ENCODE results near the gene CACNA1D. TPM values are rescaled to one million over a fixed set of nuclear protein-coding genes. Genes with fewer than 3 reads are reported as not detected.

The CACNA1D gene
- total and polyA plus RNA-seq, 2 donors from 2014 or later: 3.7 to 35.7 TPM

GRCh38 chr3:53531749-53532148 is 37.3 kb downstream of the CACNA1D start:
- FAIRE-seq (no peak), DNase-seq (no peak)
- Histone ChIP-seq H3K9me3 (ENCODE audit: control insufficient read depth in 2 of 3, insufficient read depth in 1 of 3, low read length in 3 of 3) (no peaks in the 10 kb centered on the region), H3K27ac (ENCODE audit: low read depth in 2 of 2, low read length in 2 of 2) (no peak overlapping the region), H3K4me1 (ENCODE audit: control insufficient read depth in 2 of 3, insufficient read depth in 2 of 3, low read depth in 1 of 3, low read length in 3 of 3) (peaks cover 0 to 5% (median 0%) of the 10 kb centered on the region in 3 donors), H3K27me3 (ENCODE audit: control insufficient read depth, insufficient read depth, low read length) (no peaks in the 10 kb centered on the region), H3K4me3 (ENCODE audit: low read length in 3 of 3) (no peak overlapping the region), H3K9ac (ENCODE audit: low read length in 3 of 3) (no peak overlapping the region), H3K36me3 (ENCODE audit: control insufficient read depth in 2 of 3, insufficient read depth in 3 of 3, low read length in 3 of 3) (no peaks in the 10 kb centered on the region)
- intact Hi-C loops (cut with DNase I): no loop called here
- TF ChIP-seq CTCF (IDR thresholded peaks at IDR 0.05; ENCODE audit: borderline replicate concordance, extremely low read depth, insufficient read depth): peak; percentile 23

GRCh38 chr3:53533472-53533871 is 39.1 kb downstream of the CACNA1D start:
- H3K27me3 ChIP-seq (ENCODE audit: control insufficient read depth, insufficient read depth, low read length): no peaks in the 10 kb centered on the region
- H3K4me1 ChIP-seq (ENCODE audit: control insufficient read depth in 2 of 3, insufficient read depth in 2 of 3, low read depth in 1 of 3, low read length in 3 of 3): peaks cover 0 to 5% (median 0%) of the 10 kb centered on the region in 3 donors
- FAIRE-seq (no peak), DNase-seq (no peak)
- no peak overlapping the region for H3K4me3 ChIP-seq (ENCODE audit: low read length in 3 of 3)
- no peaks in the 10 kb centered on the region for H3K36me3 ChIP-seq (ENCODE audit: control insufficient read depth in 2 of 3, insufficient read depth in 3 of 3, low read length in 3 of 3)
- H3K9ac ChIP-seq (ENCODE audit: low read length in 3 of 3): no peak overlapping the region
- intact Hi-C loops (cut with DNase I): no loop called here
- no peaks in the 10 kb centered on the region for H3K9me3 ChIP-seq (ENCODE audit: control insufficient read depth in 2 of 3, insufficient read depth in 1 of 3, low read length in 3 of 3)
- no peak overlapping the region for H3K27ac ChIP-seq (ENCODE audit: low read depth in 2 of 2, low read length in 2 of 2)
- TF ChIP-seq CTCF (IDR thresholded peaks at IDR 0.05; ENCODE audit: borderline replicate concordance, extremely low read depth, insufficient read depth): no peak

- DNase-seq: no peak
- no peak overlapping the region for H3K27ac ChIP-seq (ENCODE audit: low read depth in 2 of 2, low read length in 2 of 2)
- H3K9me3 ChIP-seq (ENCODE audit: control insufficient read depth in 2 of 3, insufficient read depth in 1 of 3, low read length in 3 of 3): no peaks in the 10 kb centered on the region
- H3K27me3 ChIP-seq (ENCODE audit: control insufficient read depth, insufficient read depth, low read length): no peaks in the 10 kb centered on the region
- H3K4me1 ChIP-seq (ENCODE audit: control insufficient read depth in 2 of 3, insufficient read depth in 2 of 3, low read depth in 1 of 3, low read length in 3 of 3): peaks cover 0 to 5% (median 0%) of the 10 kb centered on the region in 3 donors
- H3K4me3 ChIP-seq (ENCODE audit: low read length in 3 of 3): no peak overlapping the region
- no peak for FAIRE-seq
- no peak for TF ChIP-seq CTCF (IDR thresholded peaks at IDR 0.05; ENCODE audit: borderline replicate concordance, extremely low read depth, insufficient read depth)
- no peaks in the 10 kb centered on the region for H3K36me3 ChIP-seq (ENCODE audit: control insufficient read depth in 2 of 3, insufficient read depth in 3 of 3, low read length in 3 of 3)
- H3K9ac ChIP-seq (ENCODE audit: low read length in 3 of 3): no peak overlapping the region
- intact Hi-C loops (cut with DNase I): no loop called here
Observed at GRCh38 chr3:53534216-53534615, 39.8 kb downstream of the CACNA1D start.

All from kidney (tissue), 14 donors.